GM20000 (cell line): Measurements from ENCODE around the gene PIMREG.

Source experiments
- DNase-seq: peaks from one replicate; pipeline ENCODE4 v3.0.0; 2012; ENCODE audit warnings: low spot score
- TF ChIP-seq, protein P1 (sequence below): IDR thresholded peaks from 2 replicates; pipeline ENCODE4 v1.5.1; 2012; ENCODE audit warnings: mild to moderate bottlenecking, control low read depth; ENCODE audit errors: extremely low read depth, missing control alignments

The PIMREG gene

GRCh38 chr17:6497496-6498221 is 53.4 kb downstream of the PIMREG start:
- DNase-seq, result no peak
- TF ChIP-seq, protein P1, sequence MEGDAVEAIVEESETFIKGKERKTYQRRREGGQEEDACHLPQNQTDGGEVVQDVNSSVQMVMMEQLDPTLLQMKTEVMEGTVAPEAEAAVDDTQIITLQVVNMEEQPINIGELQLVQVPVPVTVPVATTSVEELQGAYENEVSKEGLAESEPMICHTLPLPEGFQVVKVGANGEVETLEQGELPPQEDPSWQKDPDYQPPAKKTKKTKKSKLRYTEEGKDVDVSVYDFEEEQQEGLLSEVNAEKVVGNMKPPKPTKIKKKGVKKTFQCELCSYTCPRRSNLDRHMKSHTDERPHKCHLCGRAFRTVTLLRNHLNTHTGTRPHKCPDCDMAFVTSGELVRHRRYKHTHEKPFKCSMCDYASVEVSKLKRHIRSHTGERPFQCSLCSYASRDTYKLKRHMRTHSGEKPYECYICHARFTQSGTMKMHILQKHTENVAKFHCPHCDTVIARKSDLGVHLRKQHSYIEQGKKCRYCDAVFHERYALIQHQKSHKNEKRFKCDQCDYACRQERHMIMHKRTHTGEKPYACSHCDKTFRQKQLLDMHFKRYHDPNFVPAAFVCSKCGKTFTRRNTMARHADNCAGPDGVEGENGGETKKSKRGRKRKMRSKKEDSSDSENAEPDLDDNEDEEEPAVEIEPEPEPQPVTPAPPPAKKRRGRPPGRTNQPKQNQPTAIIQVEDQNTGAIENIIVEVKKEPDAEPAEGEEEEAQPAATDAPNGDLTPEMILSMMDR, result no peak

DNA sequence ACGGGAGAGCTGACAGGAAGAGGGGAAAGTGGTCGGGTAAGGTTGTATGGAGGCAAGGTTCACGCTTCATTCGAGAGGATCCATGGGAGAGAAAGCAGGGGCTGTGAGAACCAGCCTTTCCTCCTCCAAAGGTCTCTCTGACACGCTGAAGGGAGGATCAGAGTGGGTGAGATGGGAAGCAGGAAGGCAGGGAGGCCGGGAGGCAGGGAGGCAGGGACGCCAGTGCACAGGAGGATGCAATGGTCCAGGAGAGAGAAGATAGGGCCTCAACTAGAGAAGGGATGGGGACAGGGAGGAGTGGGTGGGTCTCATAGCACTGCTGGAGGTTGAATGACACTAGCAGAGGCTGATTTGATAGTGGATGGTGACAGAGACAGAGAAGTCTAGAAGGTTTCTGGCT is 54.1 kb downstream of the PIMREG start:
- TF ChIP-seq, protein P1, result no peak
- no peak for DNase-seq

- no peak for DNase-seq
- TF ChIP-seq, protein P1, result no peak
Measured at GRCh38 chr17:6498901-6499540, 54.8 kb downstream of the PIMREG start.
